CD4-positive, alpha-beta memory T cell (primary cell): ENCODE results near the gene MAGEA11. TPM values are rescaled to one million over a fixed set of nuclear protein-coding genes. Genes with fewer than 3 reads are reported as not detected.

Experiments used
- CTCF ChIA-PET: fragments of 350-600 bp; sonication (Branson Sonifier 250); formaldehyde crosslinking; loops from one replicate; lab custom pipeline; 2021; ENCODE audit warnings: inconsistent platforms; ENCODE audit not compliant: partially characterized antibody; lab: Charles Lee
- POLR2A ChIA-PET: fragments of 350-600 bp; sonication (Branson Sonifier 250); formaldehyde crosslinking; loops from one replicate; lab custom pipeline; 2021; ENCODE audit not compliant: partially characterized antibody; lab: Charles Lee
- DNase-seq, 5 donors: peaks; one replicate each; pipeline versions ENCODE4 v3.0.0 to v3.0.0-alpha.2; 2020 to 2022; ENCODE audit warnings: mixed read lengths in 1 of 5
- H3K27ac ChIP-seq: one replicate; pipeline ENCODE4 v1.7.0; 2013; ENCODE audit warnings: low read depth, low read length
- H3K27me3 ChIP-seq: 2 replicates; pipeline ENCODE4 v1.7.0; 2013; ENCODE audit warnings: mild to moderate bottlenecking, low read length, moderate library complexity; ENCODE audit not compliant: insufficient read depth
- H3K36me3 ChIP-seq: 2 replicates; pipeline ENCODE4 v1.7.0; 2013; ENCODE audit warnings: mild to moderate bottlenecking, low read length, moderate library complexity; ENCODE audit not compliant: insufficient read depth
- H3K4me1 ChIP-seq: 2 replicates; pipeline ENCODE4 v1.7.0; 2013; ENCODE audit warnings: mild to moderate bottlenecking, low read length, moderate library complexity; ENCODE audit not compliant: insufficient read depth
- H3K4me3 ChIP-seq, 2 donors: one replicate each; pipeline ENCODE4 v1.7.0; 2013; ENCODE audit warnings: low read length in 2 of 2, mild to moderate bottlenecking in 1 of 2
- H3K9me3 ChIP-seq, 2 donors: one replicate each; pipeline ENCODE4 v1.7.0; 2013; ENCODE audit warnings: low read length in 2 of 2, control low read depth in 1 of 2; ENCODE audit not compliant: control insufficient read depth in 1 of 2
- H3K27ac Mint-ChIP-seq, 7 donors: one replicate each; pipeline ENCODE4 v1.8.0; 2020 to 2021; ENCODE audit warnings: mixed read lengths in 7 of 7, mild to moderate bottlenecking in 6 of 7, inconsistent platforms in 3 of 7, moderate library complexity in 3 of 7
- H3K27me3 Mint-ChIP-seq, 2 donors: one replicate each; pipeline ENCODE4 v1.8.0; 2020 to 2021; ENCODE audit warnings: mixed read lengths in 2 of 2
- H3K36me3 Mint-ChIP-seq, 2 donors: one replicate each; pipeline ENCODE4 v1.8.0; 2020 to 2021; ENCODE audit warnings: mixed read lengths in 2 of 2, inconsistent platforms in 1 of 2, mild to moderate bottlenecking in 1 of 2
- H3K4me1 Mint-ChIP-seq, 4 donors: one replicate each; pipeline ENCODE4 v1.8.0; 2020 to 2021; ENCODE audit warnings: mixed read lengths in 4 of 4, mild to moderate bottlenecking in 1 of 4
- H3K4me3 Mint-ChIP-seq, 8 donors: one replicate each; pipeline ENCODE4 v1.8.0; 2020 to 2021; ENCODE audit warnings: mixed read lengths in 8 of 8, mild to moderate bottlenecking in 7 of 8, moderate library complexity in 6 of 8, inconsistent platforms in 3 of 8
- H3K9me3 Mint-ChIP-seq, 8 donors: one replicate each; pipeline ENCODE4 v1.8.0; 2020 to 2021; ENCODE audit warnings: mixed read lengths in 8 of 8, mild to moderate bottlenecking in 5 of 8, inconsistent platforms in 3 of 8, moderate library complexity in 1 of 8
- intact Hi-C: fragments of 100-400 bp; cut with micrococcal nuclease; formaldehyde crosslinking; loops from one replicate; pipeline ENCODE4 v1.15.1; 2023
- polyA plus RNA-seq, 2 donors: library from polyadenylated mRNA; unstranded; fragments of 300-500 nt; fragmentation: Illumina TruSeq; gene quantifications; one replicate each; pipeline ENCODE4 v1.2.3, GENCODE V29; 2021
- total RNA-seq, 2 experiments: library from RNA; stranded (reverse); gene quantifications; one replicate each; pipeline ENCODE4 v1.2.3, GENCODE V29; 2021

Gene MAGEA11
- total and polyA plus RNA-seq, 4 experiments from 2014 or later: not detected

DNA sequence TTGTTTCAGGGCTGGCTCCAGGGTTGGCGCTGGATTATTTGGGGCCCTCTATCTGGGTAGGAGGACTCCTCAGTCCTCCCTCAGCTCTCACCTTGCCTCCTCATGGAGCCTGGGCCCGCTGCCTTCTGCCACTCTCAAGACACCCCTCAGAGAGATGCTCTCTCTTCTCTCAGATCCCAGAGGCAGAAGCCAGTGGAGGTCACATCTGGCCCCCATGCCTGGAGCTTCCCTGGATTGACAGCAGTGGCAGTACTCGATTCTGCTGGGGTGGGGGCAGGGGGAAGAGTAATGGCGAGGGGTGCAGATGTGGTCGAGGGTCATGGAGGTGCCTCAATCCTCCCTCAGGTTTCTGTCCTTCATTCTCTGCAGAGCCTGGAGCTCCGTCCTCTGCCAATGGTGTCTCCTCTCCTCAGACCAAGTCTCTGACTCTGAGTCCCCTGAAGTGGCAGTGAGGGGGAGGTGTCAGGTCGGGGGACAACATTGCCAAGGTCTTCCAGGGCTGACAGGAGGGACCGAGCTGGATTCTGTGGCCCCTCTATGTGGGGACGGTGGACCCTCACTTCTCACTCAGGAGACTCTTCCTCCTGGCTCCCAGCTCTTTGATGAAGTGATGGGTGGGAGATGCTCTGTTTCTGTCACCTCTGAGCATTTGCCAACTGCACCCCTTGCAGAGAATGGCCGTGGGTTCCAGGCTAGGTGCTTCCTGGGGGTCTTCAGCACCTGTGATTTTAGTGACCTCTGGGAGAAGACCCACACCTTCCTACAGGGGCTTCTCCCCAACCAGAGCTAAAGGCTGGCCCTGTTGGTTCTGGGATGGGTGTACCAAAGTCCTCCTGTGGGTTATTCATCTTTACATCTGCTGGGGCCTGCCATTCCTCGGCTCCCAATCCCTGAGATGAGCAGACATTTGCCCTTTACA is 51.1 kb downstream of the MAGEA11 start:
- Mint-ChIP-seq H3K36me3 (no peaks in the 10 kb centered on the region), H3K9me3 (no peaks in the 10 kb centered on the region), H3K27ac (peak overlapping the region in 1 of 7 donors; percentile 49), H3K4me3 (no peak overlapping the region), H3K4me1 (no peaks in the 10 kb centered on the region), H3K27me3 (no peaks in the 10 kb centered on the region)
- Histone ChIP-seq H3K4me1 (no peaks in the 10 kb centered on the region), H3K9me3 (no peaks in the 10 kb centered on the region), H3K27ac (no peak overlapping the region), H3K36me3 (no peaks in the 10 kb centered on the region), H3K4me3 (no peak overlapping the region), H3K27me3 (no peaks in the 10 kb centered on the region)
- ChIA-PET CTCF (no interaction called here), POLR2A (no interaction called here)
- no peak for DNase-seq
- intact Hi-C loops: no loop called here

Other genes starting within 250 kb of the MAGEA11 start
- 100 to 1,000 TPM; 185 to 196 TPM for gene IDS, start 206.8 kb upstream of the MAGEA11 start, total RNA-seq
- gene IDS, start 206.8 kb upstream of the MAGEA11 start, polyA plus RNA-seq: 100 to 1,000 TPM; 121 to 130 TPM
- 10 to 100 TPM; 24.6 to 25.2 TPM for gene EOLA1, start 171.0 kb upstream of the MAGEA11 start, total RNA-seq
- gene EOLA1, start 171.0 kb upstream of the MAGEA11 start, polyA plus RNA-seq: 10 to 100 TPM; 25.7 to 26.2 TPM
- gene HSFX3, start 162.1 kb upstream of the MAGEA11 start, total RNA-seq: not detected
- not detected for gene HSFX3, start 162.1 kb upstream of the MAGEA11 start, polyA plus RNA-seq
- not detected for gene MAGEA9B, start 124.6 kb upstream of the MAGEA11 start, total RNA-seq
- gene MAGEA9B, start 124.6 kb upstream of the MAGEA11 start, polyA plus RNA-seq: not detected
- under 1 TPM in 1 of 2 experiments, not detected in 1; 0.64 TPM for gene HSFX2, start 116.7 kb upstream of the MAGEA11 start, total RNA-seq
- under 1 TPM in 1 of 2 donors, not detected in 1; 0.31 TPM for gene HSFX2, start 116.7 kb upstream of the MAGEA11 start, polyA plus RNA-seq
- gene TMEM185A, start 80.3 kb upstream of the MAGEA11 start, total RNA-seq: 10 to 100 TPM; 25.6 to 27.6 TPM
- gene TMEM185A, start 80.3 kb upstream of the MAGEA11 start, polyA plus RNA-seq: 10 to 100 TPM; 13.9 to 17.9 TPM
- gene HSFX1, start 62.0 kb downstream of the MAGEA11 start, total RNA-seq: 1 to 10 TPM; 2.6 to 2.8 TPM
- not detected for gene HSFX1, start 62.0 kb downstream of the MAGEA11 start, polyA plus RNA-seq
- not detected for gene MAGEA9, start 69.9 kb downstream of the MAGEA11 start, total RNA-seq
- gene MAGEA9, start 69.9 kb downstream of the MAGEA11 start, polyA plus RNA-seq: not detected
- gene MAGEA8, start 169.1 kb downstream of the MAGEA11 start, total RNA-seq: not detected
- gene MAGEA8, start 169.1 kb downstream of the MAGEA11 start, polyA plus RNA-seq: not detected
- gene HSFX4, start 217.5 kb downstream of the MAGEA11 start, total RNA-seq: not detected
- not detected for gene HSFX4, start 217.5 kb downstream of the MAGEA11 start, polyA plus RNA-seq
- gene EOLA2, start 226.4 kb downstream of the MAGEA11 start, total RNA-seq: 10 to 100 TPM; 38.1 to 41.1 TPM
- gene EOLA2, start 226.4 kb downstream of the MAGEA11 start, polyA plus RNA-seq: 10 to 100 TPM; 22.3 to 38.8 TPM